Smooth muscle cell (in vitro differentiated cells): ENCODE results near the gene MRPL9. TPM values are rescaled to one million over a fixed set of nuclear protein-coding genes. Genes with fewer than 3 reads are reported as not detected.

ENCODE experiments used
- DNase-seq: peaks from one replicate; lab custom pipeline; 2025; ENCODE audit not compliant: unreplicated experiment; lab: John Stamatoyannopoulos, UW
- H2AFZ ChIP-seq: fragments of 200-600 bp; sonication (generic); 2 replicates; pipeline ENCODE4 v1.6.0; 2016; ENCODE audit warnings: antibody characterized with exemption, low read depth, mild to moderate bottlenecking
- H3F3A ChIP-seq: fragments of 200-600 bp; sonication (generic); 2 replicates; pipeline ENCODE4 v1.6.0; 2017; ENCODE audit warnings: antibody characterized with exemption, low read depth
- H3K27ac ChIP-seq: fragments of 200-600 bp; sonication (generic); 2 replicates; pipeline ENCODE4 v1.5.1; 2016; ENCODE audit warnings: low read depth, mild to moderate bottlenecking
- H3K27me3 ChIP-seq: fragments of 200-600 bp; sonication (generic); 2 replicates; pipeline ENCODE4 v1.6.1; 2016; ENCODE audit warnings: low read depth, mild to moderate bottlenecking
- H3K36me3 ChIP-seq: fragments of 200-600 bp; sonication (generic); 2 replicates; pipeline ENCODE4 v1.5.1; 2016; ENCODE audit warnings: low read depth
- H3K4me1 ChIP-seq: fragments of 200-600 bp; sonication (generic); 2 replicates; pipeline ENCODE4 v1.5.1; 2016; ENCODE audit warnings: low read depth
- H3K4me2 ChIP-seq: fragments of 200-600 bp; sonication (generic); 2 replicates; pipeline ENCODE4 v1.6.0; 2016; ENCODE audit warnings: mild to moderate bottlenecking
- H3K4me3 ChIP-seq: fragments of 200-600 bp; sonication (generic); 2 replicates; pipeline ENCODE4 v1.5.1; 2016; ENCODE audit warnings: mild to moderate bottlenecking
- H3K79me2 ChIP-seq: fragments of 200-600 bp; sonication (generic); 2 replicates; pipeline ENCODE4 v1.6.0; 2016; ENCODE audit warnings: low read depth, mild to moderate bottlenecking
- H3K9ac ChIP-seq: fragments of 200-600 bp; sonication (generic); 2 replicates; pipeline ENCODE4 v1.6.0; 2016; ENCODE audit warnings: low read depth
- H3K9me3 ChIP-seq: fragments of 200-600 bp; sonication (generic); replicated peaks from 2 replicates; pipeline ENCODE4 v1.5.1; 2016; ENCODE audit warnings: low read depth
- H4K20me1 ChIP-seq: fragments of 200-600 bp; sonication (generic); 2 replicates; pipeline ENCODE4 v1.6.0; 2016; ENCODE audit warnings: low read depth
- CTCF ChIP-seq: fragments of 200-600 bp; sonication (generic); IDR thresholded peaks from 2 replicates; pipeline ENCODE4 v1.5.1; 2017; ENCODE audit warnings: borderline replicate concordance, mild to moderate bottlenecking, antibody characterized with exemption; ENCODE audit not compliant: insufficient read depth, poor library complexity, severe bottlenecking
- WGBS: methylation state at CpG from one replicate; pipeline ENCODE4 v1.1.7; 2016; ENCODE audit warnings: low lambda C conversion rate; 5-methylcytosine and 5-hydroxymethylcytosine counted together
- polyA plus RNA-seq: library from polyadenylated mRNA; unstranded; fragments of >200 nt; fragmentation: Nextera tagmentation; extraction: Ambion mirVana; gene quantifications from 2 replicates; pipeline ENCODE4 v1.2.1, GENCODE V29; 2016
- total RNA-seq: library from RNA; depleted of rRNA; stranded (reverse); fragments of >200 nt; gene quantifications from 2 replicates; pipeline ENCODE4 v1.2.3, GENCODE V29; 2014

Gene MRPL9
- total and polyA plus RNA-seq, 2 experiments from 2014 or later = 109 to 151 TPM

DNA sequence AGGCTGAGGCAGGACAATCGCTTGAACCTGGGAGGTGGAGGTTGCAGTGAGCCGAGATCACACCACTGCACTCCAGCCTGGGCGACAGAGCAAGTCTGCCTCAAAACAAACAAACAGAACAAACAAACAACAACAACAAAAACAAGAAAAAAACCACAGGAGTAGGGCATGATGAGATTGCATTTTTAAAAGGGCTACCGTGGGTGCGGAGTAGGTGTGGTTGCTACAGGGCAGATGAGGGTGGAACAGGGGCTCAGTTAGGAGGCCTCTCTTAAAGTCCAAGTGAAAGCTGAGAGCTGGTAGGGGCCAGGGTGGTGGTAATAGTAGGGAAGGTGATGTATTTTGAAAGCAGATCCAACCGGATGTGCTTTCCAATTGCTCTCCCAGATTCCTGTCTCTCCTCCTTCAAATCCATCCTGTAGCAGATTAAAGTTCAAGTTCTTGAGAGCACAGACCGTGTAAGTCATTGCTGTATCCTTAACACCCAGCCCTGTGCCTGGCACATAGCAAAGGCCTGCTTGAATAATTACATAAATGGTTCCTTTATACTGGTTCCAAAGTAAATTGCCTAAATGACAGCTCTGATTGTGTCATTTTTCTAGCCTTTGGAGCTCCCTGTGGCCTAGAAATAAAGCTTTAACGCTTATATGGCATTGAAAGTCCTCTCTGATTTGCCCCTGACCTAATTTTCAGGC, 46.1 kb upstream of the MRPL9 start:
- Histone ChIP-seq H3K27me3 (peaks cover 7% of the 10 kb centered on the region), H3K27ac (no peak overlapping the region), H3K9me3 (no peaks in the 10 kb centered on the region), H3K36me3 (no peaks in the 10 kb centered on the region), H3K4me2 (no peak overlapping the region), H3K4me3 (no peak overlapping the region), H3K9ac (no peak overlapping the region), H2AFZ (no peak overlapping the region), H3F3A (no peaks in the 10 kb centered on the region), H3K4me1 (no peaks in the 10 kb centered on the region), H3K79me2 (no peaks in the 10 kb centered on the region), H4K20me1 (no peaks in the 10 kb centered on the region)
- TF ChIP-seq CTCF = no peak
- 81% methylated on average over 8 of the region's 8 CpGs for WGBS
- no peak for DNase-seq

DNA sequence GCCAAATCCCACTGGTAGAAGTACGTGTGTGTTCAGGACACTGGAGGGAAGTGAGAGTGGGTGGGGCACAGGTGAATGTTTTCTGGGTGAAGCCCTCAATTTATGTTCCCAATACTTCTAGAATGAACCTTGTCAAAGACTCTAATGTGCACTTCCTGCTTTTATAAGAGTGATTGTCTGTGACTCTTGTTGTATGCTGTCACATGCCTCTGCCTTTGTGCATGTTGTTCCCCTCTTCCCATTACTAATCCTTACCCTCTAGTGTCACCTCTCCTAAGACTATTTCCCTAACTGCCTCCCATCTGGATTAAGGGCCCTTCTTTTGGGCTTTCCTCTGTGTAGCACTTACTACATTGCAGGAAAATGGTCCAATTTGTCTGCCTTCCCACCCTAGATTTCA, 44.5 kb upstream of the MRPL9 start:
- no peaks in the 10 kb centered on the region for H3K36me3 ChIP-seq
- 100% methylated on average over 1 of the region's 1 CpG for WGBS
- no peak overlapping the region for H3K4me3 ChIP-seq
- H3K9ac ChIP-seq = no peak overlapping the region
- DNase-seq = no peak
- H3K4me1 ChIP-seq = no peaks in the 10 kb centered on the region
- no peaks in the 10 kb centered on the region for H4K20me1 ChIP-seq
- TF ChIP-seq CTCF = no peak
- no peak overlapping the region for H2AFZ ChIP-seq
- H3F3A ChIP-seq = no peaks in the 10 kb centered on the region
- H3K4me2 ChIP-seq = no peak overlapping the region
- no peak overlapping the region for H3K27ac ChIP-seq
- peaks cover 14% of the 10 kb centered on the region for H3K27me3 ChIP-seq
- no peaks in the 10 kb centered on the region for H3K9me3 ChIP-seq
- H3K79me2 ChIP-seq = no peaks in the 10 kb centered on the region

DNA sequence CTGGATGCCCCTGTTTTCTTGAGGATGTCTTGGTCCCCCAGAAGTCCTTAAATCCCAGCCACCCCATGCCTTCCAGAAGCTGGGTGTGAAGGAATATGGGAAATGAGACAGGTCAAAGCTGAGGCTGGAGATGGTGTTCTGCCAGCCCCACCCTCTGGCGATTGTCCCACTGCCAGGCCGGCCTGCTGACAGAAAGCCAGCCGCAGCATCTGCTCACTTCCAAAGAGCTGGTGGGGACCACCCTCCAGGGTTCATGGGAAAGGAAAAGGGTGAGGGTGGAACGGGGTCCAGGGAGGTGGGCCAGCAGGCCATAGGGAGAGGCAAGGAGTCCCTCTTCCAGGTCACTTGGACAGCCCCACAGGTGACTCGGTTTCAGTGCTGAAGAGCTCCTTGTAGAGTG, 43.8 kb upstream of the MRPL9 start:
- DNase-seq = no peak
- no peak overlapping the region for H3K27ac ChIP-seq
- no peaks in the 10 kb centered on the region for H3K79me2 ChIP-seq
- 91% methylated on average over 5 of the region's 5 CpGs for WGBS
- H3K4me3 ChIP-seq = no peak overlapping the region
- no peak for TF ChIP-seq CTCF
- no peak overlapping the region for H2AFZ ChIP-seq
- no peaks in the 10 kb centered on the region for H3K9me3 ChIP-seq
- no peaks in the 10 kb centered on the region for H3K4me1 ChIP-seq
- H4K20me1 ChIP-seq = no peaks in the 10 kb centered on the region
- no peaks in the 10 kb centered on the region for H3F3A ChIP-seq
- no peaks in the 10 kb centered on the region for H3K36me3 ChIP-seq
- H3K4me2 ChIP-seq = no peak overlapping the region
- no peak overlapping the region for H3K9ac ChIP-seq
- peaks cover 14% of the 10 kb centered on the region for H3K27me3 ChIP-seq

- 88% methylated on average over 7 of the region's 7 CpGs for WGBS
- Histone ChIP-seq H3K9ac (no peak overlapping the region), H4K20me1 (no peaks in the 10 kb centered on the region), H3K27ac (no peak overlapping the region), H3K27me3 (peaks cover 14% of the 10 kb centered on the region), H3F3A (no peaks in the 10 kb centered on the region), H3K79me2 (no peaks in the 10 kb centered on the region), H3K4me1 (no peaks in the 10 kb centered on the region), H2AFZ (no peak overlapping the region), H3K4me3 (no peak overlapping the region), H3K4me2 (no peak overlapping the region), H3K36me3 (no peaks in the 10 kb centered on the region), H3K9me3 (no peaks in the 10 kb centered on the region)
- no peak for TF ChIP-seq CTCF
- DNase-seq = no peak
These were observed 42.9 kb upstream of the MRPL9 start for GRCh38 chr1:151806170-151806569.
